T-helper 1 cell (primary cell): ENCODE results near the gene PAPOLB.

Source experiments
- DNase-seq, 5 donors: peaks; one replicate each; pipeline ENCODE4 v3.0.0-alpha.2; 2012 to 2020

The PAPOLB gene

GRCh38 chr7:4820405-4820966, 41.3 kb downstream of the PAPOLB start:
- DNase-seq, result no peak

DNA sequence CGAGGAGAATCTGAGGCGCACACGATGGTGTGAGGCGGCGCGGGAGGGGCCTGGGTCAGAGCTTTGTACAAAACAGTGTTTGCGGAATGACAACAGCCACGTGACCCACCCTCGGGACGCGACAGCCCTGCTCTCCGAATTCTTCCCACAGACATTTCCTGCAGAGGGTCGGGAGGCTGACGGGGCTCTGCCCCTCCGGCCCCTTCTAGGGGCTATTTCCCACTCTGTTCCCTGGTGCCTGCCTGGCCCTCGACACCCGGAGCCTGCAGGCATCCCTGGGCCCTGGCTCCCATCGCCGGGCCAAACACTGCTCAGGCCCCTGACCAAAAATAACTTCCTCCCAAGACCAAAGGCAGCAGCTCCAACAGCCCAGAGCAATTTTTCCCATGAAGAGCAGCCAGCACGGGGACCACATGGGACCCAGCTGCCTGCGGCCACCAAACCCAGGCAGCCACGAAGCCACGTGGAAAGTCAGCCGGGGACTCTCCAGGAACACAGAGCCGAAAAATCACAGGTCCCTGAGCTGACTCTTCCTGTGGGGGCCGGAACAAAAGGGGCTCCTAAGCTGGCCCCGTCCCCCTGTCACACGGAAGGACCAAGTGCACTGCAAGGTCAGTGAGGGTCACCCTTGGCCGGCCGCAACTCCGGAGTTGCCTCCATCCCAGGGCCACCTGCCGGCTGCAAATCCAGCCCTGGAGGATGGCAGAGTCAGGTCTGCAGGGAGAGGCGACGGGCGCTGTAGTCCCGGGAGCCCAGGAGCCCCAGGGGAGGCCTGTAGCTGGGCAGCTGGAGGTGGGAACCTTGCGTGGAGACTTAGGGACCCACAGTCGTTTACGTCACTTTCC, 42.0 kb downstream of the PAPOLB start:
- DNase-seq, result no peak

GRCh38 chr7:4818000-4818794, 43.6 kb downstream of the PAPOLB start:
- no peak for DNase-seq

DNA sequence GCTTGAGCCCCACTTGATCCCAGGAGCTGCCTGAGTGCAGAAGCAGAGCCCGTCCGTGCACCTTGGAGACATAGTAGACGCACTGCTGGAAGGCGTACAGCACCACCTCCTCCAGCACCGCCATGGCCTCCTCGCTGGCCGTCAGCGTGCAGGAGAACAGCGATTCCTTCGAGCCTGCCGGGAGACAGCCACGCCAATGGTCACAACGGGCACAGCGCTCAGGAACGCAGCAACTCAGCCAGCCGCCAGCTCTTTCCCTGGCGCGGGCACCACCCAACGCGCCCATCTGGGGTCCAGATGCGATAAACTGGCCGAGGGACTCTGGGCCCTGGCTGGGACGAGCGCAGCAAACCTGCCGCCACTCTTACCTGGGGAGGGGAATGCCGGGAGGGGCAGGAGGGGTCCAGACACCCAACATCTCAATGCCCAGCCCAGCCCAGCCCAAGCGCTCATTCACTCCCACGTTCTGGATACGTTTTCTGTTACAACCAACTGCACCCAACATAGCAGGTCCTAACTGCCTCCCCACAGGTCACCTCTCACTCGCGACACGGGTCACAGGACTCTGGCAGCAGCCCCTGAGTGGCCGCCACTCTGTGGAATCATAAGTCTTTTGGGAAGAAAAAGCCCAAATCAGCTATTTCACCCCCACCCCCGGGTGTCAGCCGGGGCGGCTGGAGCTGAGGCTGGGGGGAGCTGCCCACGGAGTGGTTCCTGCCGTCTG, 44.5 kb downstream of the PAPOLB start:
- no peak for DNase-seq

DNA sequence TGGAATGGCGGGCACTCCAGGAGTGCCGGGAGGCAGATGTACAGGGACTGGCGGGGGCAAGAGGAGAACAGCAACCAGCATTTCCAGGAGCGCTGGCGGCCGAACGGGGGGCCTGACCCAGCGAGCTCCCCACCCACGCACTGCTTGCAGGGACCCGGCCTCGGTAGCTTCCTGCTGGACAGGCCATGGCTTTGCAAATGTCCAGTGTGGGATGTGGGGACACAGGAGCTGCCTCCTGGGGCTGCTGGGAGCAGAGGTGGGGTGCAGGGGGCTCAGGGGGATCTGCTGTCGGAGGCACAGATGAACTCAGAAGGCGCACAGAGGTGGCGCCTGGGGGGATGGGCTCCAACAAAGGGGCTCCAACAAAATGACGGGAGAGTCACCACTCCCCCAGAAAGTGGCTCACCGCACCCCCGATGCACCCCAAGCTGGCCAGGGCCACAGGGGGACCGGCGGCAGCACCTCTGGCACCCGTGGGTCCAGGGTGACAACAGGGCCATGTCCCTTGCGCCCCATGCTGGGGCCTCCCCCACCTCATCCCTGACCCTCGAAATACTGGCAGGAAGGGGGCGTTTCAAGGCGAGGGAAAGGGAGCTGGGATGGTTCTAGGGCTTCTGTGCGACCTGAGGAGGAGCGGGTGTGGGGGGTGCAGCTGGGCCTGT, 45.3 kb downstream of the PAPOLB start:
- DNase-seq, result no peak

- no peak for DNase-seq
Observed at GRCh38 chr7:4815609-4816418, 46.0 kb downstream of the PAPOLB start.

DNA sequence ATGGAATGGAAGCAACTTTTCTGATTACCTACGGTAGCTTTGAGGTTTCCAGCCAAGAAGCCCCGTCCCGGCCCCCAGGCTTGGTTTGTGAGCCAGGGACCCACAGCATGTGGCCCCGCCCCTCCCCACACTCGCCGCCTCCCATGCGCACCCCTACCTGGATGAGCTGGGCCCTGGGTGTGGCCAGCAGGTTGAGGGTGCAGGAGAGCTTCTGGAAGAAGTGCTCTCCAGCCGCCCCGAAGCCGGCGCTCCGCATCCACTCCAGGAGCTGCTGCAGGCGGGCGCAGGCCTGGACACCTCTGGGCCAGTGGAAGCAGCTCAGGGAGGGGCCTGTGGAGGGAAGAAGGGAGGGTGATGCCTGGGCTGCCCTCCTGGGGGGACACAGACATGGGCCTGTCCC, 46.7 kb downstream of the PAPOLB start:
- DNase-seq, result no peak

- no peak for DNase-seq
Observed at GRCh38 chr7:4814433-4814832, 47.4 kb downstream of the PAPOLB start.

- DNase-seq, result no peak
Observed at GRCh38 chr7:4809666-4810065, 52.2 kb downstream of the PAPOLB start.

GRCh38 chr7:4809091-4809591, 52.7 kb downstream of the PAPOLB start:
- peak in 2 of 5 donors; percentile 11 to 18 for DNase-seq

- DNase-seq, result no peak
Observed at GRCh38 chr7:4808565-4808964, 53.3 kb downstream of the PAPOLB start.

DNA sequence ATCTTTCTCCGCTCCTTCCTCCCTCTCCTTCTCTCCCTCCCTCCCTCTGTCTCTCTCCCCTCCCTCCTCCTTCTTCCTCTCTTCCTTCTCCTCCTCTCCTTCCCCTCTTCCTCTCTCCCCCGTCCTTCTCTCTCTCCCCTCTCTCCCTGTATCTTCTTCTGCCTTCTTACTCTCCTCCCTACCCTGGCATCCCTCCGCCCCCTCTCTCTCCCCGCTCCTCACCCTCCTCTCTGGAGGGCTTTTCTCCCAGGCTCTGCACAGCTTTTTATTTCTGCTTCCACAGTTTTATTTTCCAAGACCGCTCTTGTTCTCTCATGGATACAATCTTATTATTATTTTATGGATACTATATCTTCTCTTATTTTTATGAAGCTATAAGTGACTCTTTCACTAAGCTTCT, 53.8 kb downstream of the PAPOLB start:
- DNase-seq, result no peak
